GM12875 (cell line): ENCODE measurements around the gene CD44.

Experiments
- H3K4me3 ChIP-seq: one replicate; pipeline ENCODE4 v1.5.1; 2011; ENCODE audit warnings: low read depth, low read length, control low read depth
- CTCF ChIP-seq: IDR thresholded peaks from 2 replicates; pipeline ENCODE4 v1.5.1; 2011; ENCODE audit warnings: low read depth, mild to moderate bottlenecking, control low read depth, inconsistent platforms, low read length, moderate library complexity, borderline replicate concordance; ENCODE audit not compliant: insufficient read depth

Gene CD44

GRCh38 chr11:35243774-35244173, 104.8 kb downstream of the CD44 start:
- TF ChIP-seq CTCF = no peak
- no peak overlapping the region for H3K4me3 ChIP-seq

GRCh38 chr11:35245056-35245455, 106.1 kb downstream of the CD44 start:
- H3K4me3 ChIP-seq = no peak overlapping the region
- no peak for TF ChIP-seq CTCF

GRCh38 chr11:35245786-35246185, 106.8 kb downstream of the CD44 start:
- no peak overlapping the region for H3K4me3 ChIP-seq

GRCh38 chr11:35246745-35247144, 107.8 kb downstream of the CD44 start:
- no peak for TF ChIP-seq CTCF
- no peak overlapping the region for H3K4me3 ChIP-seq

More at GRCh38 chr11:35245786-35246185, 106.8 kb downstream of the CD44 start:
- TF ChIP-seq CTCF = no peak

- no peak overlapping the region for H3K4me3 ChIP-seq
- TF ChIP-seq CTCF = no peak
Measured at GRCh38 chr11:35247428-35247827, 108.5 kb downstream of the CD44 start.

- no peak for TF ChIP-seq CTCF
- H3K4me3 ChIP-seq = no peak overlapping the region
Measured at GRCh38 chr11:35247863-35248262, 108.9 kb downstream of the CD44 start.

GRCh38 chr11:35248558-35249323, 109.8 kb downstream of the CD44 start:
- H3K4me3 ChIP-seq = no peak overlapping the region
- no peak for TF ChIP-seq CTCF
